Osteocyte (in vitro differentiated cells): ENCODE measurements around the gene HIVEP2. TPM values are rescaled to one million over a fixed set of nuclear protein-coding genes. Genes with fewer than 3 reads are reported as not detected.

Source experiments
- DNase-seq: peaks from one replicate; pipeline ENCODE4 v3.0.0; 2021; ENCODE audit warnings: mixed read lengths; ENCODE audit not compliant: unreplicated experiment; ENCODE audit errors: extremely low spot score
- H3K27ac Mint-ChIP-seq: one replicate; pipeline ENCODE4 v1.8.0; 2021; ENCODE audit warnings: mild to moderate bottlenecking, mixed read lengths; ENCODE audit not compliant: unreplicated experiment
- H3K27me3 Mint-ChIP-seq: one replicate; pipeline ENCODE4 v1.8.0; 2021; ENCODE audit warnings: mixed read lengths; ENCODE audit not compliant: unreplicated experiment
- H3K36me3 Mint-ChIP-seq: one replicate; pipeline ENCODE4 v1.8.0; 2021; ENCODE audit warnings: mixed read lengths; ENCODE audit not compliant: unreplicated experiment
- H3K4me1 Mint-ChIP-seq: one replicate; pipeline ENCODE4 v1.8.0; 2021; ENCODE audit warnings: mixed read lengths; ENCODE audit not compliant: unreplicated experiment
- H3K4me3 Mint-ChIP-seq: one replicate; pipeline ENCODE4 v1.8.0; 2021; ENCODE audit warnings: mild to moderate bottlenecking, moderate library complexity, mixed read lengths; ENCODE audit not compliant: unreplicated experiment
- H3K9me3 Mint-ChIP-seq: one replicate; pipeline ENCODE4 v1.8.0; 2021; ENCODE audit warnings: mixed read lengths; ENCODE audit not compliant: unreplicated experiment
- total RNA-seq: library from RNA; stranded (reverse); gene quantifications from 2 replicates; pipeline ENCODE4 v1.2.1, GENCODE V29; 2021
- TF ChIP-seq, protein P1 (sequence below): fragments of 200-600 bp; sonication (generic); IDR thresholded peaks from 2 replicates; pipeline ENCODE4 v1.5.0; 2021; ENCODE audit warnings: antibody characterized with exemption, mild to moderate bottlenecking, moderate library complexity

Gene HIVEP2
- total RNA-seq, 1 donor from 2014 or later = 39.2 TPM

DNA sequence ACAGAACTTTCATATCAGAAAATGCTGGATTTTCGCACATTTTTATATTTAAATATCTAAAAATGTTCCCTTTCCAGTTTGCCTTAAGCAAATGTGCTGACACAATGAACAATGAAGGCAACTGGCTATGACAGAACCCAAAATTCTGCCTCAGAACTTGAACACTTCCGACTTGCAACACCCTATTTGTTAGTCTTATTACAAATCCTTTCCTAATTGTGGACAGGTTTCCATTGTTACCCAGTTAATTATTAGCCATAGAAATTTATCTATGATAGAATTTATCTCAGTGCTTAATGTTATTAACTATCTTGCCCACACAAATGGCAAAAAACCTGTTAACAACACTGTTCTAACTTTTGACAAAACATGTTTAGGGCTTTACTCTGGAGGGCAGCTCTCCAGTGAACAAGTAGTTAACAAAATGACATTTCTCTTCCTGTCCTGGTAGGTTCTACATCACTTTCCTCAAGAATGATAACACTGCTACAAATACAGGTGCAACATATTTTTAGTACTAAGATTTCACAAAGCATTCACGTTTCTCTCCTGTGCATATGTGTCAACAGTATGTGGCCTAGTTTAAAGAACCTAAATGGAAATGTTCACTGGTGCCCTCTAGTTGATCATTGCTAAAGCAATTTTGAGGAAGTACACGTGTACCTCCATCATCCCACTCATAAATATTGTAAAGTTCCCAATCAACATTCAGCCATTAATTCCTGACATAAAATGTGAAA is 58.4 kb downstream of the HIVEP2 start:
- peaks cover 51% of the 10 kb centered on the region for H3K4me1 Mint-ChIP-seq
- H3K9me3 Mint-ChIP-seq = no peaks in the 10 kb centered on the region
- H3K36me3 Mint-ChIP-seq = no peaks in the 10 kb centered on the region
- peak overlapping the region; percentile 58 for H3K27ac Mint-ChIP-seq
- no peak overlapping the region for H3K4me3 Mint-ChIP-seq
- TF ChIP-seq, protein P1, sequence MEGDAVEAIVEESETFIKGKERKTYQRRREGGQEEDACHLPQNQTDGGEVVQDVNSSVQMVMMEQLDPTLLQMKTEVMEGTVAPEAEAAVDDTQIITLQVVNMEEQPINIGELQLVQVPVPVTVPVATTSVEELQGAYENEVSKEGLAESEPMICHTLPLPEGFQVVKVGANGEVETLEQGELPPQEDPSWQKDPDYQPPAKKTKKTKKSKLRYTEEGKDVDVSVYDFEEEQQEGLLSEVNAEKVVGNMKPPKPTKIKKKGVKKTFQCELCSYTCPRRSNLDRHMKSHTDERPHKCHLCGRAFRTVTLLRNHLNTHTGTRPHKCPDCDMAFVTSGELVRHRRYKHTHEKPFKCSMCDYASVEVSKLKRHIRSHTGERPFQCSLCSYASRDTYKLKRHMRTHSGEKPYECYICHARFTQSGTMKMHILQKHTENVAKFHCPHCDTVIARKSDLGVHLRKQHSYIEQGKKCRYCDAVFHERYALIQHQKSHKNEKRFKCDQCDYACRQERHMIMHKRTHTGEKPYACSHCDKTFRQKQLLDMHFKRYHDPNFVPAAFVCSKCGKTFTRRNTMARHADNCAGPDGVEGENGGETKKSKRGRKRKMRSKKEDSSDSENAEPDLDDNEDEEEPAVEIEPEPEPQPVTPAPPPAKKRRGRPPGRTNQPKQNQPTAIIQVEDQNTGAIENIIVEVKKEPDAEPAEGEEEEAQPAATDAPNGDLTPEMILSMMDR = peak; percentile 54
- DNase-seq = no peak
- no peaks in the 10 kb centered on the region for H3K27me3 Mint-ChIP-seq

DNA sequence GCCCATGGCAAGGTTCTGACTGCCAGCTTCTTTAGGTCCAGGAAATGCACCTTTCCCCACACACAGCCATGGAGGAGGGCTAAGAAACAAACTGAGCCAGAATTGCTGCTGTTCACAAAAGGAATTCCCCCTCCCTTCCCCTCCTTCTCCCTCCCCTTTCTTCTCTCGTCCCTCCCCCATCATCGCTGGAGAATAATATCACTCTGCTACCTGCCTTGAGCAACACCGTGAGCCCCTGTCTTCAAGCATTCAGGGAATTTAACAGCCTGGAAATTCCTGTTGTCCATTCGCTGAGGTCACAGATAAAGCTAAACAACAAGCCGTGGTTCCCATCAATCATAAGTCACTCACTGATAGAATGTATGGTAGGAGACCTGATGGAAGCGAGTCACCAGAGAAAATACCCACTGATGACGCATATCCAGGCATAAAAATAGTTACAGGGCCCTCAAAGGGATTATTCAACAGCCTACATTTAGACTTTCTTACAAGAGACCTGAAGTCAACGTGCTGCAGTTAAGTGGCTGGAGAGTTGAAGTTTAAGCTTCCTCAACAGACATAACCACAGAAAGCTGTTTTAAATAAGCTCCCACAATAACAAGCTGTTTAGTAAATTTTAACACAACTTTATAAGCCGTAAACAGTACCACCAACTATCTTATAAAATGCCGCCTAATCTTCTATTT is 59.7 kb downstream of the HIVEP2 start:
- TF ChIP-seq, protein P1 = no peak
- no peaks in the 10 kb centered on the region for H3K27me3 Mint-ChIP-seq
- peak overlapping the region; percentile 98 for H3K27ac Mint-ChIP-seq
- H3K9me3 Mint-ChIP-seq = no peaks in the 10 kb centered on the region
- H3K36me3 Mint-ChIP-seq = no peaks in the 10 kb centered on the region
- H3K4me1 Mint-ChIP-seq = peaks cover 53% of the 10 kb centered on the region
- no peak for DNase-seq
- peak overlapping the region; percentile 89 for H3K4me3 Mint-ChIP-seq

DNA sequence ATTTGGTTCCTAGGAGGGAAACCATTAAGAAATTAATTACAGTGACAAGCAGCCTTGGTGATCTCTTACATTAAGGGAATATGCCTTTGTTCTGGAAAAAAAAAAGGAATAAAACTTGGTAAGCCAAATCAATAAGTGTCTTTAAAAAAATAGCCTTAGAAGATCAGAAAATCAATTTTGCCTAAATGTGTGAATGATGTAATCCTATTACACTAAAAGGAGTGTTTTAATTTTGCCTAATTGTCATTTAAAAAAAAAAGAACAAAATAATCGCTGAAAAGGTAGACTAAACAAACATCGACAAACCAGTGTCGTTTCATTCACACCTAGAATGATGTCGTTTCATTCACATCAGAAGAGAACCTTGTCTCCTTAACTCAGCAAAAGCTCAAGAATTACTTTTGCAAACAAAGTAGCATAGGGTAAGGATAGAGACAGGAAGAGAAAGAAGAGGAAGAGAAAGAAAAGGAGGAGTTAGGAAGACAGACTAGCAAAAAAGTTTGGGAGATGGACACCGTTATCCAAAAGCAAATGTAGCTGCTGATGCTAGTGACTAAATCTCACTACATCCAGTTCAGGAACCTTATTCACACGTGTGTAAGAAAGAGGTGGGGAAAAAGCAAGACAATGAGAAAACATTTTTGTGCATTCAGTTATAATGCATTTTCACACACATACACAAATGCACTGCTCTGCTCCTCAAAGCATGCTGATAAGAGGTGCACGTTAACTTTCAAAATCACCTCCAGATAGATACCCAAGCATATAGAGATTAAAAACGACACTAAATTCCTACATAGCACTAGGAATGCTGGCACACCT is 60.6 kb downstream of the HIVEP2 start:
- H3K9me3 Mint-ChIP-seq = no peaks in the 10 kb centered on the region
- H3K36me3 Mint-ChIP-seq = peaks cover 3% of the 10 kb centered on the region
- H3K27ac Mint-ChIP-seq = peak overlapping the region; percentile 98
- H3K4me1 Mint-ChIP-seq = peaks cover 53% of the 10 kb centered on the region
- TF ChIP-seq, protein P1 = no peak
- no peak for DNase-seq
- peak overlapping the region; percentile 89 for H3K4me3 Mint-ChIP-seq
- no peaks in the 10 kb centered on the region for H3K27me3 Mint-ChIP-seq

DNA sequence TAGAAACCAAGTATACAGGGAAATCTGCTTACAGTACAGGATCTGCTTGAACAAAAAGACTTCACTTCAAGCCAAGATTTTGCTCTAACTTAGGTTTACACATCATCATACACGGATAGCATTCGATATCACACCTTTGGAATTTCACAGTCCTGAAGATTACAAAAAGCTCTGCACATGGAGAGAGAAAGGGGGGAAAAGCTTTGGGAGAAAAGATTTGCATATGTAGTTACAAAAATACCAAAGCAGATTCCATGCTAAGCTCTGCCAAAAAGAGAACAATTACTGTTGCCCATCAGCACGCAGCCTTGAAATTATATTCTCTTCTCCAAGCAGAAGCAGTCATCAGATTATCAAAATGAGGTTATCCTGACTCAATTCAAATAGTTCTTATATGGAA is 62.0 kb downstream of the HIVEP2 start:
- no peak for DNase-seq

More for the DNA sequence above, 62.0 kb downstream of the HIVEP2 start:
- no peak overlapping the region for H3K4me3 Mint-ChIP-seq
- H3K36me3 Mint-ChIP-seq = peaks cover 3% of the 10 kb centered on the region
- peak overlapping the region; percentile 53 for H3K27ac Mint-ChIP-seq
- peaks cover 53% of the 10 kb centered on the region for H3K4me1 Mint-ChIP-seq
- H3K27me3 Mint-ChIP-seq = no peaks in the 10 kb centered on the region
- no peaks in the 10 kb centered on the region for H3K9me3 Mint-ChIP-seq
- TF ChIP-seq, protein P1 = no peak
